Caco-2 (cell line): Measurements from ENCODE around the gene GPR107. TPM values are rescaled to one million over a fixed set of nuclear protein-coding genes. Genes with fewer than 3 reads are reported as not detected.
A peak's percentile ranks its signal among the peaks of the same experiment; 100 is the strongest.

Experiments
- BruUV-seq: library from RNA; stranded (reverse); fragments of 400-500 nt; replicated peaks from 2 replicates; lab custom pipeline; 2021; lab: Mats Ljungman, UMichigan
- CTCF ChIA-PET: fragments of 300-600 bp; sonication (Branson Sonifier 250); formaldehyde crosslinking; loops from one replicate; lab custom pipeline; 2022; ENCODE audit warnings: antibody characterized with exemption; lab: Charles Lee
- POLR2A ChIA-PET: fragments of 300-600 bp; sonication (Branson Sonifier 250); formaldehyde crosslinking; loops from one replicate; lab custom pipeline; 2022; ENCODE audit warnings: antibody characterized with exemption; lab: Charles Lee
- DNase-seq, 2 experiments: peaks; one replicate each; pipeline versions ENCODE4 v3.0.0 to v3.0.0-alpha.2; 2020 to 2022
- H3K27me3 ChIP-seq: replicated peaks from 2 replicates; pipeline ENCODE4 v1.6.0; 2011; ENCODE audit warnings: low read length; ENCODE audit not compliant: control insufficient read depth, insufficient read depth
- H3K36me3 ChIP-seq: 2 replicates; pipeline ENCODE4 v1.5.1; 2011; ENCODE audit warnings: low read length; ENCODE audit not compliant: control insufficient read depth, insufficient read depth
- H3K4me1 ChIP-seq: fragments of 250-450 bp; sonication (Bioruptor Pico); 2 replicates; pipeline ENCODE4 v1.5.1; 2020; ENCODE audit warnings: mild to moderate bottlenecking
- H3K4me3 ChIP-seq: 2 replicates; pipeline ENCODE4 v1.5.1; 2011; ENCODE audit warnings: low read depth, mild to moderate bottlenecking, control low read depth, low read length
- H3K9me3 ChIP-seq: fragments of 250-450 bp; sonication (Bioruptor Pico); 2 replicates; pipeline ENCODE4 v1.5.1; 2020; ENCODE audit warnings: mild to moderate bottlenecking, moderate library complexity
- H3K27ac Mint-ChIP-seq: one replicate; pipeline ENCODE4 v1.8.0; 2022; ENCODE audit warnings: mixed read lengths; ENCODE audit not compliant: unreplicated experiment
- H3K27me3 Mint-ChIP-seq: one replicate; pipeline ENCODE4 v1.8.0; 2022; ENCODE audit warnings: mixed read lengths; ENCODE audit not compliant: insufficient read depth, unreplicated experiment
- H3K36me3 Mint-ChIP-seq: one replicate; pipeline ENCODE4 v1.8.0; 2022; ENCODE audit warnings: mild to moderate bottlenecking, mixed read lengths; ENCODE audit not compliant: insufficient read depth, unreplicated experiment
- H3K4me1 Mint-ChIP-seq: one replicate; pipeline ENCODE4 v1.8.0; 2022; ENCODE audit warnings: low read depth, mixed read lengths; ENCODE audit not compliant: unreplicated experiment
- H3K4me3 Mint-ChIP-seq: one replicate; pipeline ENCODE4 v1.8.0; 2022; ENCODE audit warnings: mild to moderate bottlenecking, moderate library complexity, mixed read lengths; ENCODE audit not compliant: unreplicated experiment
- H3K9me3 Mint-ChIP-seq: one replicate; pipeline ENCODE4 v1.8.0; 2022; ENCODE audit warnings: mixed read lengths; ENCODE audit not compliant: unreplicated experiment
- CTCF ChIP-seq, 2 experiments: fragments of 200-600 bp in 1 of 2; IDR thresholded peaks; 1 replicate in 1 of 2; 2 replicates in 1 of 2; pipeline versions ENCODE4 v1.5.1 to v1.8.0; 2011 to 2022; ENCODE audit warnings: antibody characterized with exemption in 1 of 2, control low read depth in 1 of 2, inconsistent platforms in 1 of 2, low read depth in 1 of 2, low read length in 1 of 2, mild to moderate bottlenecking in 1 of 2, moderate library complexity in 1 of 2; ENCODE audit not compliant: insufficient read depth in 1 of 2, severe bottlenecking in 1 of 2, unreplicated experiment in 1 of 2
- intact Hi-C: fragments of 100-400 bp; cut with micrococcal nuclease; formaldehyde crosslinking; loops from one replicate; pipeline ENCODE4 v1.10.0; 2022; ENCODE audit not compliant: unreplicated experiment
- total RNA-seq: library from RNA; stranded (reverse); gene quantifications from 2 replicates; pipeline ENCODE4 v1.2.3, GENCODE V29; 2022

GPR107 gene
- total RNA-seq, 1 experiment from 2014 or later, result 53.1 TPM

- POLR2A ChIA-PET, result interaction anchor here (0.6 to 1.9 kb wide), 5 partner anchors 10 to 36 kb away, joined by 3 to 9 read pairs (median 5); partner anchors contain the start of gene GPR107
- Histone ChIP-seq H3K4me1 (peaks cover 12% of the 10 kb centered on the region), H3K27me3 (no peaks in the 10 kb centered on the region), H3K4me3 (peak within 1 kb of the TSS; percentile 87), H3K9me3 (no peaks in the 10 kb centered on the region), H3K36me3 (no peaks in the 10 kb centered on the region)
- TF ChIP-seq CTCF (IDR thresholded peaks at IDR 0.05; ENCODE audit: insufficient read depth in 1 of 2, low read depth in 1 of 2, low read length in 1 of 2, severe bottlenecking in 1 of 2, unreplicated experiment in 1 of 2), result no peak
- DNase-seq, result peak; percentile 82 to 86
- Mint-ChIP-seq H3K9me3 (no peaks in the 10 kb centered on the region), H3K27me3 (no peaks in the 10 kb centered on the region), H3K27ac (peak within 1 kb of the TSS; percentile 91), H3K4me1 (peaks cover 13% of the 10 kb centered on the region), H3K36me3 (peaks cover 17% of the 10 kb centered on the region), H3K4me3 (peak within 1 kb of the TSS; percentile 99)
- CTCF ChIA-PET, result interaction anchor here (0.6 kb wide), 1 partner anchor 130 kb away, joined by 3 read pairs; no protein-coding TSS in a partner anchor
- intact Hi-C loops, result loop anchor here (1.0 kb wide), 1 partner anchor 10 kb away; the partner anchor contains the start of gene GPR107
- no TSS peak for BruUV-seq
These were observed 10.6 kb upstream of the GPR107 start, which contains the start of gene FNBP1 for GRCh38 chr9:130042885-130043653. Gene FNBP1, minus strand, starts transcription at chr9:130043189. Its CDS starts 214 bp downstream, at chr9:130042975.

- peak overlapping the region; percentile 99 for H3K4me3 Mint-ChIP-seq
- peaks cover 17% of the 10 kb centered on the region for H3K36me3 Mint-ChIP-seq
- H3K36me3 ChIP-seq, result no peaks in the 10 kb centered on the region
- no peaks in the 10 kb centered on the region for H3K27me3 Mint-ChIP-seq
- H3K9me3 ChIP-seq, result no peaks in the 10 kb centered on the region
- H3K27me3 ChIP-seq, result no peaks in the 10 kb centered on the region
- intact Hi-C loops, result loop anchor here (1.0 kb wide), 1 partner anchor 9 kb away; the partner anchor contains the start of gene GPR107
- POLR2A ChIA-PET, result interaction anchor here (1.7 kb wide), 1 partner anchor 10 kb away, joined by 4 read pairs; the partner anchor contains the start of gene GPR107
- H3K9me3 Mint-ChIP-seq, result no peaks in the 10 kb centered on the region
- peaks cover 13% of the 10 kb centered on the region for H3K4me1 Mint-ChIP-seq
- CTCF ChIA-PET, result no interaction called here
- H3K4me1 ChIP-seq, result peaks cover 12% of the 10 kb centered on the region
- BruUV-seq, result TSS peak; percentile 30
- H3K27ac Mint-ChIP-seq, result peak overlapping the region; percentile 89
- peak; percentile 55 to 63 for DNase-seq
- peak overlapping the region; percentile 87 for H3K4me3 ChIP-seq
- peak in 1 of 2 experiments; percentile 14 for TF ChIP-seq CTCF (IDR thresholded peaks at IDR 0.05; ENCODE audit: insufficient read depth in 1 of 2, low read depth in 1 of 2, low read length in 1 of 2, severe bottlenecking in 1 of 2, unreplicated experiment in 1 of 2)
These were observed 9.8 kb upstream of the GPR107 start for GRCh38 chr9:130043654-130044623.
